Measurements from ENCODE around the gene CD72. TPM values are rescaled to one million over a fixed set of nuclear protein-coding genes. Genes with fewer than 3 reads are reported as not detected.
"Not testable (repeated sequence)": the region's sequence is repeated elsewhere in the genome, so short reads cannot be mapped to it uniquely, and the experiment has no call there.

The CD72 gene
- total RNA-seq, 2 experiments from 2014 or later, result 11.4 to 11.9 TPM

GRCh38 chr9:35627575-35627974 is 9.4 kb upstream of the CD72 start:
- H3K27me3 Mint-ChIP-seq, result no peaks in the 10 kb centered on the region
- H3K4me3 Mint-ChIP-seq, result no peak overlapping the region
- H3K9me3 Mint-ChIP-seq (ENCODE audit: low read depth), result no peaks in the 10 kb centered on the region
- DNase-seq, result no peak
- no peak for ATAC-seq
- peaks cover 6% of the 10 kb centered on the region for H3K4me1 Mint-ChIP-seq
- no peaks in the 10 kb centered on the region for H3K36me3 Mint-ChIP-seq
- no peak overlapping the region for H3K27ac Mint-ChIP-seq
- CTCF ChIA-PET, result interaction anchor here (1.2 to 4.8 kb wide), 5 partner anchors 16 to 69 kb away, joined by 4 to 31 read pairs (median 6); no protein-coding TSS in a partner anchor

GRCh38 chr9:35619800-35620158 is 1.6 kb upstream of the CD72 start:
- Mint-ChIP-seq H3K9me3 (ENCODE audit: low read depth) (no peaks in the 10 kb centered on the region), H3K36me3 (no peaks in the 10 kb centered on the region), H3K27ac (peak overlapping the region; percentile 80), H3K4me1 (peaks cover 52% of the 10 kb centered on the region), H3K27me3 (no peaks in the 10 kb centered on the region), H3K4me3 (no peak overlapping the region)
- CTCF ChIA-PET, result interaction anchor here (0.6 to 15.0 kb wide), 17 partner anchors 8 to 195 kb away, joined by 3 to 196 read pairs (median 7); partner anchors contain the start of genes ARHGEF39, CCDC107, HINT2 and RMRP
- ATAC-seq (peak; percentile 52), DNase-seq (peak; percentile 54)

GRCh38 chr9:35618854-35619799 is 914 bp upstream of the CD72 start:
- H3K9me3 Mint-ChIP-seq (ENCODE audit: low read depth), result no peaks in the 10 kb centered on the region
- ATAC-seq (peak; percentile 66), DNase-seq (peak; percentile 93)
- peak overlapping the region; percentile 80 for H3K27ac Mint-ChIP-seq
- no peaks in the 10 kb centered on the region for H3K27me3 Mint-ChIP-seq
- CTCF ChIA-PET, result interaction anchor here (0.6 to 15.0 kb wide), 17 partner anchors 7 to 195 kb away, joined by 3 to 196 read pairs (median 7); partner anchors contain the start of genes ARHGEF39, CCDC107, HINT2 and RMRP
- peaks cover 52% of the 10 kb centered on the region for H3K4me1 Mint-ChIP-seq
- H3K36me3 Mint-ChIP-seq, result no peaks in the 10 kb centered on the region
- H3K4me3 Mint-ChIP-seq, result peak overlapping the region; percentile 51

- H3K4me3 Mint-ChIP-seq, result peak overlapping the region; percentile 78
- ATAC-seq (no peak), DNase-seq (no peak)
- CTCF ChIA-PET, result interaction anchor here (0.7 to 15.0 kb wide), 16 partner anchors 9 to 132 kb away, joined by 3 to 196 read pairs (median 6); partner anchors contain the start of genes ARHGEF39, CCDC107, CREB3 and RGP1
- H3K36me3 Mint-ChIP-seq, result no peaks in the 10 kb centered on the region
- peaks cover 52% of the 10 kb centered on the region for H3K4me1 Mint-ChIP-seq
- H3K27ac Mint-ChIP-seq, result peak overlapping the region; percentile 80
- H3K9me3 Mint-ChIP-seq (ENCODE audit: low read depth), result no peaks in the 10 kb centered on the region
- no peaks in the 10 kb centered on the region for H3K27me3 Mint-ChIP-seq
These were observed 665 bp downstream of the CD72 start for GRCh38 chr9:35617548-35617947.

GRCh38 chr9:35616681-35617459 is 1.3 kb downstream of the CD72 start:
- Mint-ChIP-seq H3K27me3 (no peaks in the 10 kb centered on the region), H3K27ac (peak overlapping the region; percentile 80), H3K4me1 (peaks cover 51% of the 10 kb centered on the region), H3K4me3 (peak overlapping the region; percentile 78), H3K36me3 (no peaks in the 10 kb centered on the region), H3K9me3 (ENCODE audit: low read depth) (no peaks in the 10 kb centered on the region)
- DNase-seq (peak; percentile 88), ATAC-seq (peak; percentile 72)
- CTCF ChIA-PET, result interaction anchor here (0.7 to 15.0 kb wide), 17 partner anchors 8 to 133 kb away, joined by 3 to 196 read pairs (median 6); partner anchors contain the start of genes ARHGEF39, CCDC107, CREB3 and RGP1

- CTCF ChIA-PET, result interaction anchor here (1.0 to 15.0 kb wide), 16 partner anchors 8 to 133 kb away, joined by 3 to 196 read pairs (median 7); partner anchors contain the start of genes ARHGEF39, CCDC107, CREB3 and RGP1
- Mint-ChIP-seq H3K27me3 (no peaks in the 10 kb centered on the region), H3K36me3 (no peaks in the 10 kb centered on the region), H3K9me3 (ENCODE audit: low read depth) (no peaks in the 10 kb centered on the region), H3K4me1 (peaks cover 49% of the 10 kb centered on the region), H3K27ac (peak overlapping the region; percentile 80), H3K4me3 (peak overlapping the region; percentile 78)
- DNase-seq (no peak), ATAC-seq (no peak)
These were observed 2.1 kb downstream of the CD72 start for GRCh38 chr9:35615981-35616680.

- no peak overlapping the region for H3K4me3 Mint-ChIP-seq
- CTCF ChIA-PET, result interaction anchor here (0.6 to 15.0 kb wide), 13 partner anchors 7 to 975 kb away, joined by 3 to 196 read pairs (median 10); partner anchors contain the start of genes ARHGEF39, CCDC107, GBA2 and RGP1
- H3K9me3 Mint-ChIP-seq (ENCODE audit: low read depth), result no peaks in the 10 kb centered on the region
- no peak for ATAC-seq
- no peak overlapping the region for H3K27ac Mint-ChIP-seq
- H3K27me3 Mint-ChIP-seq, result no peaks in the 10 kb centered on the region
- H3K36me3 Mint-ChIP-seq, result peaks cover 5% of the 10 kb centered on the region
- peaks cover 21% of the 10 kb centered on the region for H3K4me1 Mint-ChIP-seq
- DNase-seq, result no peak
These were observed 5.4 kb downstream of the CD72 start for GRCh38 chr9:35612843-35613242.

- DNase-seq; H3K4me3 Mint-ChIP-seq; H3K27ac Mint-ChIP-seq; ATAC-seq; H3K36me3 Mint-ChIP-seq; H3K27me3 Mint-ChIP-seq; H3K9me3 Mint-ChIP-seq (ENCODE audit: low read depth): not testable (repeated sequence)
- CTCF ChIA-PET, result interaction anchor here (0.6 to 15.0 kb wide), 18 partner anchors 8 to 144 kb away, joined by 3 to 196 read pairs (median 10); partner anchors contain the start of genes ARHGEF39, CCDC107, CREB3 and GBA2
- peaks cover 16% of the 10 kb centered on the region for H3K4me1 Mint-ChIP-seq
These were observed 6.1 kb downstream of the CD72 start for GRCh38 chr9:35612066-35612465.

GRCh38 chr9:35611230-35611797 is 6.9 kb downstream of the CD72 start:
- no peaks in the 10 kb centered on the region for H3K27me3 Mint-ChIP-seq
- CTCF ChIA-PET, result interaction anchor here (0.6 to 15.0 kb wide), 29 partner anchors 8 to 761 kb away, joined by 3 to 196 read pairs (median 5); partner anchors contain the start of genes ARHGEF39, CCDC107, CREB3 and GBA2
- H3K27ac Mint-ChIP-seq, result no peak overlapping the region
- DNase-seq (peak; percentile 73), ATAC-seq (peak; percentile 87)
- H3K4me3 Mint-ChIP-seq, result no peak overlapping the region
- H3K4me1 Mint-ChIP-seq, result peaks cover 16% of the 10 kb centered on the region
- H3K36me3 Mint-ChIP-seq, result peaks cover 11% of the 10 kb centered on the region
- no peaks in the 10 kb centered on the region for H3K9me3 Mint-ChIP-seq (ENCODE audit: low read depth)

- Mint-ChIP-seq H3K27ac (no peak overlapping the region), H3K4me1 (peaks cover 16% of the 10 kb centered on the region), H3K27me3 (no peaks in the 10 kb centered on the region), H3K9me3 (ENCODE audit: low read depth) (no peaks in the 10 kb centered on the region), H3K36me3 (peaks cover 11% of the 10 kb centered on the region), H3K4me3 (no peak overlapping the region)
- ATAC-seq (no peak), DNase-seq (no peak)
- CTCF ChIA-PET, result interaction anchor here (1.9 to 15.0 kb wide), 4 partner anchors 14 to 45 kb away, joined by 4 to 196 read pairs (median 12); partner anchors contain the start of gene SIT1
These were observed 8.4 kb downstream of the CD72 start for GRCh38 chr9:35609820-35610163.

GRCh38 chr9:35609001-35609819 is 9.0 kb downstream of the CD72 start:
- DNase-seq (no peak), ATAC-seq (no peak)
- H3K4me1 Mint-ChIP-seq, result peaks cover 17% of the 10 kb centered on the region
- no peaks in the 10 kb centered on the region for H3K27me3 Mint-ChIP-seq
- peaks cover 11% of the 10 kb centered on the region for H3K36me3 Mint-ChIP-seq
- CTCF ChIA-PET, result interaction anchor here (1.3 to 15.0 kb wide), 4 partner anchors 8 to 88 kb away, joined by 4 to 196 read pairs (median 8); partner anchors contain the start of gene SIT1
- no peak overlapping the region for H3K4me3 Mint-ChIP-seq
- no peaks in the 10 kb centered on the region for H3K9me3 Mint-ChIP-seq (ENCODE audit: low read depth)
- no peak overlapping the region for H3K27ac Mint-ChIP-seq
